B cell (primary cell): Measurements from ENCODE around the gene MEIOB.

ENCODE experiments used
- CTCF ChIP-seq: fragments of 200-600 bp; IDR thresholded peaks from one replicate; pipeline ENCODE4 v1.8.0; 2022; ENCODE audit warnings: antibody characterized with exemption, mild to moderate bottlenecking
- EZH2 ChIP-seq: IDR thresholded peaks from 2 replicates; pipeline ENCODE4 v1.6.1; 2012; ENCODE audit warnings: borderline replicate concordance, low read depth, mild to moderate bottlenecking, moderate library complexity, low read length; ENCODE audit not compliant: insufficient read depth, poor library complexity, severe bottlenecking

GRCh38 chr16:1909561-1910231 lies 37.7 kb upstream of the MEIOB start:
- no peak for TF ChIP-seq CTCF
- no peak for TF ChIP-seq EZH2
